Glomerular endothelial cell (primary cell): Measurements from ENCODE around the gene TNNT1. TPM values are rescaled to one million over a fixed set of nuclear protein-coding genes. Genes with fewer than 3 reads are reported as not detected.
A peak's percentile ranks its signal among the peaks of the same experiment; 100 is the strongest.
"Not testable (repeated sequence)": the region's sequence is repeated elsewhere in the genome, so short reads cannot be mapped to it uniquely, and the experiment has no call there.

Experiments used
- DNase-seq: peaks from one replicate; pipeline ENCODE4 v3.0.0-alpha.2; 2011; ENCODE audit warnings: low read depth, low spot score; ENCODE audit errors: extremely low read depth
- total RNA-seq: library from RNA; depleted of rRNA; stranded (reverse); fragments of >200 nt; gene quantifications from 2 replicates; pipeline ENCODE4 v1.2.3, GENCODE V29; 2015

TNNT1 gene
- total RNA-seq, result 1.5 TPM in 1 of 2 replicates, not detected in the other

- no peak for DNase-seq
Measured at GRCh38 chr19:55149078-55150003, at the start of gene TNNT1. Gene TNNT1 (minus strand): TSS chr19:55149206. CDS start chr19:55147157, 2,049 bp downstream.

- DNase-seq, result no peak
Measured at GRCh38 chr19:55198651-55199050, 49.6 kb upstream of the TNNT1 start.

GRCh38 chr19:55197528-55197927 is 48.5 kb upstream of the TNNT1 start:
- DNase-seq, result no peak

DNA sequence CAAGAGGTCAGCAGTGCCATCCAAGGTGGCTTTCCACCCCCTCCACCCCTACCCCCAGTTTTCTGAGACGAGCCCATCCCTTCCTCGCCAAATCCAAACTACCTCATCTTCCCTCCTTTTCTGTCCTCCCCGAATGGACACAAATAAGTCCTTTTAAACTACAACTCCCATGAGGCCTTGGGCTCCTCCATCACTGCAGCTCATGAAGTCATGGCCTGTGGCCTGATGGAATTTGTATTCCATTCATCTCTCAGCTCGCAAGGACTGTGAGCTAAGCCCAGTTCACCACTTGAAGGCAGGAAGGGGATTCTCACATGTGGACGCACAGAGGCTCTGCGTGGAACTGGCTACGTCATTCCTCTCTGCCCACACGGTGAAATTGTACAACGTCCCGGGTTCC is 47.8 kb upstream of the TNNT1 start:
- no peak for DNase-seq

DNA sequence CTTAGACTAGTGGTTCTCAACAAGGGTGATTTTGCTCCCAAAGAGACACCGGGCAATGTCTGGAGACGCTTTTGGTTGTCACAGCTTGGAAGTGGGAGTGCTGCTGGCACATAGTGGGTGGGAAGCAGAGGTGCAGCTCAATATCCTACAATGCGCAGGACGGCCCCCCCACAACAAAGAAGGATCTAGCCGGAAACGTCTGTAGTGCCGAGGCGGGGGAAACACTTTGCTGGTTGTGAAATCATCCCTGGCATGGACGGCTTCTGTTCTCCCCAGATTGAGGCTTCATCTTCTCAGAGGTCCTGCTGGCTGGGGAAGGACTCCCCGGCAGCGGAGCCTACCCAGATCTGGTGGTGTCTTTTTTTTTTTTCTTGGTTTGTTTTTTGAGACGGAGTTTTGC is 44.5 kb upstream of the TNNT1 start:
- no peak for DNase-seq

DNA sequence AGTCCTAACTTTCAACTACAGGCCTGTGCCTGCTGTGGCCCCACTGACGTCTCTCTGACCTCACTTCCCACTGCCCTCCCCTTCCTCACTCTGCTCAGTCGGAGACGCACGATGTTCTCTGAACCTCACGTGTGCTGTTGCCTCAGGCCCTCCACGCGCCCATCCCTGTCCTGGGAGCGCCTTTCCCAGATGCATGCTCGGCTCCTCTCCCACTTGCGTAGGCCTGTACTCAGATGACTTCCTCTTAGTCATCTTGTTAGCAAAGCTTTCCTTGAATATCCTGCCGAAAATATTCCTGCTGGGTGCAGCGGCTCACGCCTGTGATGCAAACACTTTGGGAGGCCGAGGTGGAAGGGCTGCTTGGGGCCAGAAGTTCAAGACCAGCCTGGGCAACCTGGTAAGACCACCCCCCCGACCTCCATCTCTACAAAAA is 40.4 kb upstream of the TNNT1 start:
- peak; percentile 81 for DNase-seq

DNA sequence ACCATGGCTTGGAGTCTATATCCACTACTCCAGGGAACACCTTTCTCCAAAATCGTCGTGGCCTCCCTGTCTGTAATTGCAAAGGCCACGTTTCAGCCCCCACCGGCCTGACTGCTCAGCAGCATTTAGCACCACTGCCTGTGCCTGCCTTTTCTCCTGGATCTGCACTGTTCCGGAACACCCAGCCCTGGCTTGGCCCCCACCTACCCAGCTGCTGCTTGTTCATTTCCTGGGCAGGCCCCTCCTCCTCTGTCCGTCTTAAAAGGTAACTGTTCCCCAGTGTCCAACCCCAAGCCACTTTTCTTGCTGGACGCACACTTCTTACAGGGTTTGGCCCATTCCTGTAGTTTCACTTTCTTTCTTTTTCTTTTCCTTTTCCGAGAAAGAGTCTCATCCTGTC is 39.6 kb upstream of the TNNT1 start:
- DNase-seq, result no peak

GRCh38 chr19:55186080-55186479 is 37.1 kb upstream of the TNNT1 start:
- DNase-seq, result no peak

- no peak for DNase-seq
Measured at GRCh38 chr19:55181740-55182139, 32.7 kb upstream of the TNNT1 start.

- no peak for DNase-seq
Measured at GRCh38 chr19:55179606-55180484, 30.8 kb upstream of the TNNT1 start, which contains the start of gene SYT5. Gene SYT5 (minus strand): TSS chr19:55180289. CDS start chr19:55179041, 1,248 bp downstream.

DNA sequence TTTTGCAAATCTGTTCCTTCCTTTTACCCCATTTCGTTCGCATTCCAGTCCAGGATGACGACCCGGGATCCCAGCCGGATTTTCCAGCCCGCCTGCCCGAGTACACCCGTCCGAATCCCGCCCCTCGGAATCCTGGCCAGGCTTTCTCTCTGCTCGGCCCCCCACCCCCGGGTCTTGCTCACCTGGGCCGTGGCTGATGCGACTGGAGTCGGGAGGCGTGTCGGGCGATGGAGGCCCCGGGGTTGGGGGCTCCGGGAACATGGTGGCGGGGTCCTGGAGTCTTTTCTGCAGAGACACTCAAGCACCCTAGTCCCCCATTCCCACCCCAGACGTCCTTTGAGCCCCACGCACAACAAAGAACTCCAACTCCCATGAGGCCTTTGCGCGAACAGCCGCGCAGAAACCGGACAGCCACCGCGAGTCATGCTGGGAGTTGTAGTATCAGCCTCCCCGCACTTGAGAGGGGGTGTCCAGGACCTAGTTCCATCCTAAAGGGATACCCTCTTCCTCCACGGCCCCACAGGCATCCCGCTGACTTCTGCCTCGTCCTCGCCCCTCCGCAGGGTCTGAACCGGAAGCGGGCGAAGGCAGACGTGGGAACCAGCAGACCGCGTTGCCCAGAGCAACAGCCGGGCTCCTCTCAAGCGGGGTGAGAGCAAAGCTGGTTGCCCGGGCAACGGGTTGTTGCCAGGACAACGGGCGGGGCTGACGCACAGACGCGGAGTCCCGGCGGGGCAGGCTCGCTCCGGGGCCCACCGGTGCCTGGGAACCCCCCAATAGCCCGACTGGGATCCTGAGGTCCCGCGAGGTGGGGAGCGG is 30.0 kb upstream of the TNNT1 start:
- DNase-seq, result no peak

- DNase-seq, result no peak
Measured at GRCh38 chr19:55176076-55176475, 27.1 kb upstream of the TNNT1 start.

DNA sequence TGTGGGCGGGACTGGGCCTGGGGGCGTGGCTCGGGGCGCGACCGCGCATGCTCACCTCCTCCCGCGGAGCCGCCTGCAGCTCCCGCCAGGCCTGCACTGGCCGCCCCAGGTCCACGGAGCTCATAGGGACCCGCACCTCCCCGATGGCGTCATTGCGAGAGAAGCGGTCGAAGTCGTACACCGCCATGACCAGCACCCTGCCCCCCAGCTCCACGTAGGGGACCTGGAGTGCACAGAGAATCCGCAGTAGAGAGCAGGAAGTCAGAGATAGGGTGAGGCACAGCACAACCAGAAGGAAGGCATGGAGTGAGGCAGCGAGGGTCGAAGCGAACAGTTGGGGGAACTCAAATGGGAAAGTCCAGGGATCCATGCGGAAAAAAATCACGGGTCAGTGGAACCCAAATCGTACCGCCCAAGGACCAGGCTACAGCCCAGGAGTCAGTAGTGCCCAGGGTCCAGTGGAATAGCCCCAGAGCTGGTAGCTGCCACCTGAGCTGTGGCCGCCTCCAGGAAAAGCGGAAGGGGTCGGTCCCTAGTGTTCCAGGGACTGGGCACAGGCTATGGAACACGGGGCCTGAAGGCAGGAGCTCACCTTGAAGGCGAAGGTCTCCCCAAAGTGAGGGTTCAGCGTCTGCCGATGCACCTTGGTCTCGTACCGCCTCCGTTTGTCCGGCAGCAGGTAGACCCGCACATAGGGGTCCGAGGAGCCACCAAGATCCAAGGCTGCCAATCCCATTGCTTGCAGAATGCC is 26.3 kb upstream of the TNNT1 start:
- DNase-seq, result no peak

- no peak for DNase-seq
Measured at GRCh38 chr19:55174425-55175116, 25.6 kb upstream of the TNNT1 start.

DNA sequence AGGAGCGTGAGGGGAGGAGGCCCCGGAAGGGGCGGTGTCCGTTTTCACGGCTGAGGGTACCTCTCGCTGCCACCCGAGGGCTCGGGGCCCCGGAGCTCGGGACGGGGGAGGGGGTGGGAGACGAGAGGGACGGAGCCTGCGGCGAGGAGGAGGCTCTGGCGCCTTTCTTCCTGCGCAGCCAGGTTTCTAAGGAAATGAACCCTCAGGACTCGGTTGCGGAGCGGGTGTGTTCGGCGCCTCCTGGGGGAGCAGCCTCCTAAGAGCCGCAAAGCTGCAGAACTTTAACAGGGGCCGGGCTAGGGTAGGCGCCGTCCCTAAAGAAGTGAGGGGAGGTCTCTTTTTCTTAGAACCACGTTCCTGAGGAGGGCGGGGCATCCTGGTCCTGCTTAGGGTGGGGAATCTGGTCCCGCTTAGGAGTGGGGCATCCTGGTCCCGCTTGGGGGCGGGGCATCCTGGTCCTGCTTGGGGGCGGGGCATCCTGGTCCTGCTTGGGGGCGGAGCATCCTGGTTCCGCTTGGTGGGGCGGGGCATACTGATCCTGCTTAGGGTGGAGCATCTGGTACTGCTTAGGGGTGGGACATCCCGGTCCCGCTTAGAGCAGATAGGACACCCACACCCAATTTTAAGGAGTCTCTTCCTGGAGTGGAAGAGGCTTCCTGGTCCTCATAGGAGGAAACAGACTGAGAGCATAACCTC is 24.9 kb upstream of the TNNT1 start:
- DNase-seq, result no peak

DNA sequence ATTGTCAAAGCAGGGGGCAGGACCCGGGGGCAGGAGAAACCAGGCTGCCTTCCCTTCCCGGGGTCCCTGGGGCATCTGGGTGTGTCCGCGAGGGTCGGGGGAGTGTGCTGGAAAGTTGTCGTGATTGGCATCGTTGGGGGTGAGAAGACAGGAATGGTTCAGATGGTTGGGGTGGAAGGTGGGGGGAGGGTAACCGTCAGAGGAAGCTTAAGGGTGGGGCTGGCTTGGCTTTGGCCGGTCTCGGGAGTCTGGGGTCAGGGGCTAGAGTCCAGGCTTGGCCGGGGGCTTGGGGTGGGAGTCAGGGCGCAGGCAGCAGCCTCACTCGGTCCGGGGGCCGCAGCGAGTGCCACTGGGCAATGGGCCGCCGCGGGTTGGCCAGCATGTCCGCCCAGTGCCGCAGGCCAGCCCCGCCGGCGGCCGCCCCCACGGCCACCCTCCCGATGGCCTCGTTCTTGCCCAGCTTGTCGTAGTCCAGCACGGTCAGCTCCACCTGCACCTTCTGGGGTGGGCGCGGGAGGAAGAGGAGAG is 24.2 kb upstream of the TNNT1 start:
- no peak for DNase-seq

DNA sequence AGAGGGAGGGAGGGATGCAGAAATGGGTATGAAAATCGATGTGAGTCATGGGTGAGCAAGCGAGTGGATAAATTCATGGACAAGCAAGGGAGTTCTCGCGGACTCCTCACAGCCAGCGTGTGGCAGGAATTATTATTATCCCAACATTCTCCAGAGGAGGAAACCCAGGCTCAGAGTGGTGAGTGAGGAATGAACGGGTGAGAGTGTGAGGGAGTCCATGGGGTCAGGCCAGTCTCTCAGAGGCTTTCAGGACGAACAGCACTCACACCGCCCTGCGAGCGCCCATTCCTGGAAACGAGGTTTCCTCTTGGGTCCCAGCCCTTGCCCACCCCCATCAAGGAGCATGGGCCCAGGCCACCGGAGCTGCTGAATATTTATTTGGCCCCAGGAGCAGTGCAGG is 23.7 kb upstream of the TNNT1 start:
- DNase-seq, result no peak

DNA sequence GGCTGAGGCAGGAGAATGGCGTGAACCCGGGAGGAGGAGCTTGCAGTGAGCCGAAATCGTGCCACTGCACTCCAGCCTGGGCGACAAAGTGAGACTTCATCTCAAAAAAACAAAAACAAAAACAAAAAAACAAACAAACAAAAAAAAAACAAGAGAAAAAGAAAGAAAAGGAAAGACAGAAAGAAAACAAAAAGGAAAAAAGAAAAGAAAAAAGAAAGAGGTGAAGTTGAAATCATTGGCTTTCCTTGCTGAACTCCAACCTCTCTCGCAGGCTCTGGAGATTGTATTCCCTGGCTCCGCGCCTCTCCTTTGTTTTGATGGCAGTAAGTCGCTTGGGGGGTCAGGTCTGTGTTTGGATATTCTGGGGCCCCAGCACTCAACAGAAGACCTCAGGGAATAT is 23.3 kb upstream of the TNNT1 start:
- not testable (repeated sequence) for DNase-seq
